CD8-positive, alpha-beta memory T cell (primary cell): ENCODE results near the gene HOXD10. TPM values are rescaled to one million over a fixed set of nuclear protein-coding genes. Genes with fewer than 3 reads are reported as not detected.
A peak's percentile ranks its signal among the peaks of the same experiment; 100 is the strongest.

Experiments used
- CTCF ChIA-PET: fragments of 350-600 bp; sonication (Branson Sonifier 250); formaldehyde crosslinking; loops from one replicate; lab custom pipeline; 2021; ENCODE audit warnings: antibody characterized with exemption; lab: Charles Lee
- POLR2A ChIA-PET: fragments of 350-600 bp; sonication (Branson Sonifier 250); formaldehyde crosslinking; loops from one replicate; lab custom pipeline; 2021; ENCODE audit warnings: antibody characterized with exemption; lab: Charles Lee
- DNase-seq, 5 donors: peaks; one replicate each; pipeline versions ENCODE4 v3.0.0 to v3.0.0-alpha.2; 2020 to 2022; ENCODE audit warnings: mixed read lengths in 1 of 5
- H3K27ac ChIP-seq: one replicate; pipeline ENCODE4 v1.7.0; 2013; ENCODE audit warnings: low read depth, mild to moderate bottlenecking, low read length, moderate library complexity
- H3K27me3 ChIP-seq: 2 replicates; pipeline ENCODE4 v1.7.0; 2013; ENCODE audit warnings: low read length, mild to moderate bottlenecking; ENCODE audit not compliant: insufficient read depth, poor library complexity, severe bottlenecking
- H3K36me3 ChIP-seq: 2 replicates; pipeline ENCODE4 v1.7.0; 2013; ENCODE audit warnings: mild to moderate bottlenecking, low read length, moderate library complexity; ENCODE audit not compliant: insufficient read depth
- H3K4me1 ChIP-seq: 2 replicates; pipeline ENCODE4 v1.7.0; 2013; ENCODE audit warnings: mild to moderate bottlenecking, low read length, moderate library complexity; ENCODE audit not compliant: insufficient read depth
- H3K4me3 ChIP-seq: 2 replicates; pipeline ENCODE4 v1.7.0; 2013; ENCODE audit warnings: mild to moderate bottlenecking, low read length
- H3K9me3 ChIP-seq: 2 replicates; pipeline ENCODE4 v1.7.0; 2013; ENCODE audit warnings: mild to moderate bottlenecking, low read length
- H3K27ac Mint-ChIP-seq, 8 donors: one replicate each; pipeline ENCODE4 v1.8.0; 2020 to 2021; ENCODE audit warnings: mixed read lengths in 8 of 8, mild to moderate bottlenecking in 6 of 8, inconsistent platforms in 3 of 8, moderate library complexity in 3 of 8
- H3K27me3 Mint-ChIP-seq, 2 donors: one replicate each; pipeline ENCODE4 v1.8.0; 2020 to 2021; ENCODE audit warnings: mixed read lengths in 2 of 2, mild to moderate bottlenecking in 1 of 2, moderate library complexity in 1 of 2
- H3K36me3 Mint-ChIP-seq, 3 donors: one replicate each; pipeline ENCODE4 v1.8.0; 2020 to 2021; ENCODE audit warnings: mixed read lengths in 3 of 3, inconsistent platforms in 1 of 3, mild to moderate bottlenecking in 1 of 3
- H3K4me1 Mint-ChIP-seq, 3 donors: one replicate each; pipeline ENCODE4 v1.8.0; 2020 to 2021; ENCODE audit warnings: mixed read lengths in 3 of 3, inconsistent platforms in 1 of 3, mild to moderate bottlenecking in 1 of 3
- H3K4me3 Mint-ChIP-seq, 7 donors: one replicate each; pipeline ENCODE4 v1.8.0; 2020 to 2021; ENCODE audit warnings: mixed read lengths in 7 of 7, mild to moderate bottlenecking in 6 of 7, moderate library complexity in 4 of 7, inconsistent platforms in 2 of 7
- H3K9me3 Mint-ChIP-seq, 5 donors: one replicate each; pipeline ENCODE4 v1.8.0; 2020 to 2022; ENCODE audit warnings: mixed read lengths in 5 of 5, mild to moderate bottlenecking in 3 of 5, moderate library complexity in 2 of 5, inconsistent platforms in 1 of 5
- polyA plus RNA-seq: library from polyadenylated mRNA; unstranded; fragments of 300-500 nt; fragmentation: Illumina TruSeq; gene quantifications from one replicate; pipeline ENCODE4 v1.2.3, GENCODE V29; 2021
- total RNA-seq, 2 experiments: library from RNA; stranded (reverse); gene quantifications; one replicate each; pipeline ENCODE4 v1.2.3, GENCODE V29; 2021

The HOXD10 gene
- total and polyA plus RNA-seq, 3 experiments from 2014 or later = not detected

- Histone ChIP-seq H3K36me3 (no peaks in the 10 kb centered on the region), H3K9me3 (peaks cover 4% of the 10 kb centered on the region), H3K4me1 (peaks cover 18% of the 10 kb centered on the region), H3K4me3 (no peak overlapping the region), H3K27ac (no peak overlapping the region), H3K27me3 (peaks cover 84% of the 10 kb centered on the region)
- Mint-ChIP-seq H3K9me3 (peaks cover 8 to 36% (median 25%) of the 10 kb centered on the region in 5 donors), H3K4me1 (peaks cover 26 to 41% (median 40%) of the 10 kb centered on the region in 3 donors), H3K4me3 (peak overlapping the region in 1 of 7 donors; percentile 54), H3K27me3 (peaks cover 89 to 90% of the 10 kb centered on the region in 2 donors), H3K36me3 (peaks cover 0 to 2% (median 0%) of the 10 kb centered on the region in 3 donors), H3K27ac (peak overlapping the region in 1 of 8 donors; percentile 51)
- no peak for DNase-seq
- ChIA-PET CTCF (interaction anchor here (1.0 kb wide), 1 partner anchor 8 kb away, joined by 6 read pairs; no protein-coding TSS in a partner anchor), POLR2A (interaction anchor here (0.6 to 0.7 kb wide), 2 partner anchors 1485 to 1694 kb away, joined by 4 read pairs; no protein-coding TSS in a partner anchor)
These were observed 22.2 kb upstream of the HOXD10 start for GRCh38 chr2:176094349-176094748.

DNA sequence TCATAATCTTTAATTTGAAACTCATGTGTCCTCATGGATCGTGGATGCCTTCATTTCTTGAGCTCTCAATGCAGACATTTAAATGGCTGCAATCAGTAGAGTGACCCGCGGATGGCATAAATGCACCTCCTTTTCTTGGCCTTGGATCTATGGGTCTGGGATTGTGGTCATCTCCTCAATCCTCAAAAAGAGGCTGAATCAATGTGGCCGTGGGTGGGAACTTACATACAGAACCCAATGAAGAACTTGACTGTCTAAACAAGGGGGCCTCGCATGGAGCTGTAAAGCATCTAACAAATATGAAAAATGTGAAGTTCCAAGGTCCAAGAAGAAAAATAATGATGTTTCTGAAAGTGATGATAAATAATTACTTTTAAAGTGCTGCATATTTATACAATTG, 21.2 kb upstream of the HOXD10 start:
- H3K4me3 ChIP-seq = no peak overlapping the region
- H3K36me3 ChIP-seq = no peaks in the 10 kb centered on the region
- H3K36me3 Mint-ChIP-seq = peaks cover 0 to 2% (median 0%) of the 10 kb centered on the region in 3 donors
- H3K27ac ChIP-seq = no peak overlapping the region
- H3K4me3 Mint-ChIP-seq = peak overlapping the region in 2 of 7 donors; percentile 56 to 63
- POLR2A ChIA-PET = no interaction called here
- H3K27me3 ChIP-seq = peaks cover 84% of the 10 kb centered on the region
- DNase-seq = no peak
- peaks cover 18% of the 10 kb centered on the region for H3K4me1 ChIP-seq
- CTCF ChIA-PET = interaction anchor here (1.8 kb wide), 1 partner anchor 20 kb away, joined by 5 read pairs; no protein-coding TSS in a partner anchor
- H3K27ac Mint-ChIP-seq = peak overlapping the region in 2 of 8 donors; percentile 11 to 51
- peaks cover 85% of the 10 kb centered on the region in 2 donors for H3K27me3 Mint-ChIP-seq
- H3K9me3 Mint-ChIP-seq = peaks cover 8 to 34% (median 24%) of the 10 kb centered on the region in 5 donors
- peaks cover 26 to 41% (median 40%) of the 10 kb centered on the region in 3 donors for H3K4me1 Mint-ChIP-seq
- H3K9me3 ChIP-seq = peaks cover 4% of the 10 kb centered on the region

GRCh38 chr2:176096243-176096985, 20.2 kb upstream of the HOXD10 start:
- DNase-seq = no peak
- Mint-ChIP-seq H3K36me3 (peaks cover 0 to 2% (median 0%) of the 10 kb centered on the region in 3 donors), H3K4me3 (peak overlapping the region; percentile 63 to 94 (median 81)), H3K4me1 (peaks cover 26 to 40% (median 40%) of the 10 kb centered on the region in 3 donors), H3K27ac (peak overlapping the region in 3 of 8 donors; percentile 51 to 54 (median 52)), H3K27me3 (peaks cover 85% of the 10 kb centered on the region in 2 donors), H3K9me3 (peaks cover 8 to 30% (median 20%) of the 10 kb centered on the region in 5 donors)
- peaks cover 18% of the 10 kb centered on the region for H3K4me1 ChIP-seq
- ChIA-PET CTCF (interaction anchor here (1.2 to 2.6 kb wide), 7 partner anchors 8 to 845 kb away, joined by 3 to 36 read pairs (median 5); no protein-coding TSS in a partner anchor), POLR2A (no interaction called here)
- peaks cover 4% of the 10 kb centered on the region for H3K9me3 ChIP-seq
- H3K4me3 ChIP-seq = peak overlapping the region; percentile 41
- no peak overlapping the region for H3K27ac ChIP-seq
- H3K36me3 ChIP-seq = no peaks in the 10 kb centered on the region
- peaks cover 84% of the 10 kb centered on the region for H3K27me3 ChIP-seq

DNA sequence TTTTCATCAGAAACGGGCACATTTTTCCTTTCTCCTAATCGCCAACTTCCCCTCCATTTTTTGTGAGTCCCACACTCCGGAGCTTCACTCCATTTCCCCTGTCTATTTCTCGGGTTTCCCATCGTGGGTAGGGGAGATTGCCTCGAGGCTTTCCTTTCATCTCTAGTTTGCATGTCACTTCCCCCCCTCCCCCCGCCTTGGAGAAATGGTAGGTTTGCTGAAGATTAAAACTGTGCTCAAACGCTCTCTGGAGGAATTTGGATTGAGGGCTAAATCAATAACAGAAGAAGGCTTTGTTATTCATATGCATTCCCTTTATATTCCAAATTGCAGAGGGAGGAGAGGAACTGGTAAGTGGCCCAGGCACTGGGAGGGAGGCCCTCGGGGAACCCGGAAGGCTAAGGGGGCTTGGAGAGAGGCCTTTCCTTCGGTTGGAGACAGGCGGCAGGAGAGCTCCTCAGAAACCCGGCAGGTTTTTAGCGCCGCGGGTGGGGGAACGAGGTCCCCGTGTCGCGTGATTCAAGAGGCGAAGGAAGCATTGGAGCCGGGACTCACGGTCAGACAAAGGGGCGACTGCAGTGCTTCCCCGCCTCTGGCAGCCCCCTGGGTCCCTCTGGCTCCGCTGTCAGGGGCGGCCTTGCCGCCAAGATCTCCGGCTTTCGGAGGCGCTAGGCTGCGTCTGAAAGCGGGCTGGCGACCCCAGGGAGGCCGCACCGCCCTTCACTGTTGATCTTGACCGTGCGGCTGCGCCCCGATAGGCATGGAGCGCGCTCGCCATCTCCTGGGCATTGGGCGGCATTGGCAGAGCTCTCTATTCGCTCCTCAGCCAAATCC, 19.4 kb upstream of the HOXD10 start:
- peaks cover 85 to 86% of the 10 kb centered on the region in 2 donors for H3K27me3 Mint-ChIP-seq
- DNase-seq = peak; percentile 40 to 62 (median 48)
- peak overlapping the region; percentile 63 to 94 (median 81) for H3K4me3 Mint-ChIP-seq
- H3K36me3 ChIP-seq = no peaks in the 10 kb centered on the region
- POLR2A ChIA-PET = no interaction called here
- CTCF ChIA-PET = interaction anchor here (0.7 to 2.6 kb wide), 12 partner anchors 9 to 846 kb away, joined by 3 to 36 read pairs (median 4); partner anchors contain the start of gene LNPK
- peak overlapping the region; percentile 41 for H3K4me3 ChIP-seq
- peaks cover 23 to 34% (median 33%) of the 10 kb centered on the region in 3 donors for H3K4me1 Mint-ChIP-seq
- peak overlapping the region in 4 of 8 donors; percentile 32 to 54 (median 46) for H3K27ac Mint-ChIP-seq
- peaks cover 84% of the 10 kb centered on the region for H3K27me3 ChIP-seq
- peaks cover 18% of the 10 kb centered on the region for H3K4me1 ChIP-seq
- H3K9me3 ChIP-seq = peaks cover 4% of the 10 kb centered on the region
- H3K36me3 Mint-ChIP-seq = peaks cover 0 to 2% (median 0%) of the 10 kb centered on the region in 3 donors
- no peak overlapping the region for H3K27ac ChIP-seq
- H3K9me3 Mint-ChIP-seq = peaks cover 8 to 25% (median 13%) of the 10 kb centered on the region in 5 donors

DNA sequence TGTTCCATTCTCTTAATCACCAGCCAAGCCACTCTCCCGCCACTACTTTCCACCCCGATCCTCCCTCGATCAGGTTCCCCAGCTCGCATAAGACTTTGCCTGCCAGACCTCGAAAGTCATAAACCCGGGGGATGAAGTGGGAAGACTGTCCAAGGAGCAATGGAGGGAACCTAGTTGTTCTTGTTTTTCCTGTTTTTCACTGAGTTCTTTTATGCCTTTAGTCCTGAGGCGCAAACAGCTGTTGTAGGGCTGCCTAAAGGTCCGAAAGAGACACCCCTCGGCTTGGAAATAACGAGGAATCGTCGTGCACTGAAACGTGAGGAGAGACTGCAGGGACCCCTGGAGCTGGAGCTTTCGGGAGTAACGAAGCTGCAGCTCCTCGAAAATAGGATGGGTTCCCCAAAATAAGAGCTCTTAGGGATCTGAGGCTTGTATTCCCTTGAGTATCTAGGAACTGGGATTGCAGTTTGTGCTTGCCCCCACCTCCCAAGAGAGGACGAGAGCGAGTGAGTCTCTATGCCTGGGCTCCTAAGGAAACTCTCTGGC, 18.7 kb upstream of the HOXD10 start:
- DNase-seq = no peak
- no peak overlapping the region for H3K4me3 ChIP-seq
- peak overlapping the region; percentile 63 to 94 (median 81) for H3K4me3 Mint-ChIP-seq
- H3K36me3 Mint-ChIP-seq = peaks cover 0 to 2% (median 0%) of the 10 kb centered on the region in 3 donors
- peaks cover 8 to 25% (median 13%) of the 10 kb centered on the region in 5 donors for H3K9me3 Mint-ChIP-seq
- H3K27ac ChIP-seq = no peak overlapping the region
- peaks cover 4% of the 10 kb centered on the region for H3K9me3 ChIP-seq
- POLR2A ChIA-PET = no interaction called here
- H3K4me1 Mint-ChIP-seq = peaks cover 23 to 34% (median 33%) of the 10 kb centered on the region in 3 donors
- peaks cover 90% of the 10 kb centered on the region for H3K27me3 ChIP-seq
- H3K4me1 ChIP-seq = peaks cover 18% of the 10 kb centered on the region
- CTCF ChIA-PET = interaction anchor here (0.7 to 2.6 kb wide), 11 partner anchors 9 to 847 kb away, joined by 3 to 36 read pairs (median 4); partner anchors contain the start of gene LNPK
- H3K36me3 ChIP-seq = no peaks in the 10 kb centered on the region
- peak overlapping the region in 3 of 8 donors; percentile 32 to 54 (median 51) for H3K27ac Mint-ChIP-seq
- H3K27me3 Mint-ChIP-seq = peaks cover 91 to 92% of the 10 kb centered on the region in 2 donors

DNA sequence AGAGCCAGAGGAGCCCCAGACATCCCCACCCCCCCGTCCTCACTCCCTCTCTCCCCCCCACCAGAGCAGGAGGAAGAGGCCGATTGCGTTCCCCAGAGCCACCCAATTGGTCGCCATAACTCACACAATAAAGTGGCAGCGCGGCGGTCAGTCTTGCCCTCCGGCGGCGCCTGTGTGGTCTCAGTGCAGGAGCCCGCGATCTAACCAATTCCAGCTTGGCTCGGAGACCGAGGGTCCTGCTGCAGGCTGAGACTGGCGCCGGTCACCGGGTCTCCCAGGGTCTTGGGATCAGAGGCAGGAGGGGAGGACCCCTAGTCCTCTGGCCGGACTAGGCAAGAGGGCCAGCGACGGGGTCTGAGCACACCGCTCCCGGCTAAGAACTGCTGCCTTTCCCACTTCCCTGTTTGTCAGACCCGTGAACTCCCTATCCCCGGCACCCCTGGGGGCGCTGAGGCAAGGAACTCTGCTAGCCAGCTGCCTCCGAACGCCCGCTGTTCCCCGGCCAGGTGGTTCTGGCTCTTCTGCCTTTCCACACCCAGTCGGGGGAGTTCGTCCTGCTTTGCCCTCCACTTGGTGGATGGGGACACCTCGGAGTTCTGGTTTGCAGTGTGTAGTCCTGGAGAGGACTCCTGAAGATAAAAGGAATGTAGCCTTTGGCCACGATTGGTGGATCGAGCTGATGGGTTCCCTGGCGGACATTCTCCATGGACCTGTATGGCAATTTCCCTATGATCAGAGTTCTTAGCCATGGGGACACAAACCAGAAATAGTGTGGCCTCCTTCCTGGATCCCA, 18.0 kb upstream of the HOXD10 start:
- Mint-ChIP-seq H3K36me3 (peaks cover 0 to 2% (median 0%) of the 10 kb centered on the region in 3 donors), H3K27me3 (peaks cover 91 to 92% of the 10 kb centered on the region in 2 donors), H3K27ac (peak overlapping the region in 1 of 8 donors; percentile 60), H3K4me1 (peaks cover 21 to 31% (median 27%) of the 10 kb centered on the region in 3 donors), H3K9me3 (peaks cover 8 to 25% (median 13%) of the 10 kb centered on the region in 5 donors), H3K4me3 (peak overlapping the region in 6 of 7 donors; percentile 8 to 83 (median 48))
- no peaks in the 10 kb centered on the region for H3K36me3 ChIP-seq
- ChIA-PET POLR2A (no interaction called here), CTCF (interaction anchor here (1.1 to 2.6 kb wide), 8 partner anchors 10 to 683 kb away, joined by 3 to 36 read pairs (median 4); no protein-coding TSS in a partner anchor)
- H3K9me3 ChIP-seq = peaks cover 4% of the 10 kb centered on the region
- DNase-seq = no peak
- H3K4me3 ChIP-seq = no peak overlapping the region
- peaks cover 90% of the 10 kb centered on the region for H3K27me3 ChIP-seq
- H3K4me1 ChIP-seq = peaks cover 18% of the 10 kb centered on the region
- H3K27ac ChIP-seq = no peak overlapping the region
